Measurements from ENCODE around the gene ACADVL. TPM values are rescaled to one million over a fixed set of nuclear protein-coding genes. Genes with fewer than 3 reads are reported as not detected.

The ACADVL gene
- total RNA-seq, 1 experiment from 2014 or later, result 283 TPM

GRCh38 chr17:7258731-7259554, 39.2 kb downstream of the ACADVL start:
- Histone ChIP-seq H3K18ac (ENCODE audit: insufficient read length, low read depth, low read length) (no peak overlapping the region), H4K91ac (ENCODE audit: insufficient read length, low read depth, low read length) (no peak overlapping the region), H2AFZ (ENCODE audit: low read length) (no peak overlapping the region), H2BK120ac (ENCODE audit: low read depth, low read length, poor library complexity, severe bottlenecking) (no peak overlapping the region), H2BK12ac (ENCODE audit: insufficient read length, low read depth, low read length) (no peak overlapping the region), H3K79me1 (ENCODE audit: insufficient read depth, low read depth, low read length, poor library complexity, severe bottlenecking) (no peaks in the 10 kb centered on the region), H3K14ac (ENCODE audit: insufficient read depth, low read length) (no peak overlapping the region), H3K4ac (ENCODE audit: low read depth, low read length) (no peak overlapping the region), H2BK20ac (ENCODE audit: low read depth, low read length, poor library complexity, severe bottlenecking) (no peak overlapping the region), H3K9me3 (ENCODE audit: control insufficient read depth, low read depth, low read length) (no peaks in the 10 kb centered on the region), H3K27ac (ENCODE audit: insufficient read length, low read depth, low read length) (no peak overlapping the region), H3K4me2 (ENCODE audit: insufficient read depth, insufficient read length, low read length) (no peak overlapping the region), H3K27me3 (ENCODE audit: insufficient read depth, low read length) (no peaks in the 10 kb centered on the region), H3K56ac (ENCODE audit: insufficient read length, low read depth, low read length) (no peak overlapping the region), H3K23me2 (ENCODE audit: insufficient read length, low read depth, low read length, poor library complexity, severe bottlenecking) (peaks cover 25% of the 10 kb centered on the region), H4K8ac (replicated peaks; ENCODE audit: insufficient read length, low read depth, low read length) (no peak overlapping the region), H2BK5ac (ENCODE audit: insufficient read length, low read length) (no peak overlapping the region), H4K5ac (ENCODE audit: insufficient read length, low read depth, low read length) (no peak overlapping the region), H2BK15ac (ENCODE audit: low read depth, low read length) (no peak overlapping the region), H3K79me2 (ENCODE audit: insufficient read depth, low read length) (peaks cover 8% of the 10 kb centered on the region; the same call in 1 of the 2 replicates), H3K4me1 (ENCODE audit: insufficient read depth, low read length) (peaks cover 4% of the 10 kb centered on the region; the same call in 1 of the 2 replicates), H3K23ac (ENCODE audit: insufficient read length, low read depth, low read length) (no peak overlapping the region), H2AK5ac (ENCODE audit: insufficient read length, low read length) (no peak overlapping the region), H3K9ac (ENCODE audit: extremely low read depth, insufficient read length, low read length) (no peak overlapping the region), H4K20me1 (ENCODE audit: control insufficient read depth, insufficient read depth, insufficient read length) (no peaks in the 10 kb centered on the region), H3T11ph (ENCODE audit: low read length) (no peak overlapping the region)
- no peak for TF ChIP-seq CTCF (conservative IDR thresholded peaks at IDR 0.05)
- peak overlapping the region; percentile 59 to 86 for H3K4me3 Mint-ChIP-seq
- peaks cover 0 to 4% of the 10 kb centered on the region in 2 experiments; a peak in 1 of 5 replicates for H3K9me3 Mint-ChIP-seq
- H3K4me1 Mint-ChIP-seq, result peaks cover 17 to 29% of the 10 kb centered on the region in 2 experiments
- WGBS (ENCODE audit: extremely low coverage, insufficient read length, low lambda C conversion rate), result no CpG with 5 or more reads among the region's 7 CpGs
- peak overlapping the region in 1 of 3 experiments; percentile 88; a peak in 3 of 7 replicates for H3K27ac Mint-ChIP-seq
- no peak for DNase-seq
- peaks cover 21 to 63% (median 50%) of the 10 kb centered on the region in 3 experiments for H3K36me3 Mint-ChIP-seq (ENCODE audit: insufficient read depth in 1 of 3, low read depth in 3 of 3)
- H3K27me3 Mint-ChIP-seq (ENCODE audit: low read depth), result peaks cover 2% of the 10 kb centered on the region
